Stimulated activated naive CD4-positive, alpha-beta T cell treated with Interleukin-2 at 50 U/mL for 16 hours (primary cell): ENCODE data around the gene ZNF23.

Source experiments
- DNase-seq: peaks from one replicate; lab custom pipeline; 2025; lab: John Stamatoyannopoulos, UW

ZNF23 gene

DNA sequence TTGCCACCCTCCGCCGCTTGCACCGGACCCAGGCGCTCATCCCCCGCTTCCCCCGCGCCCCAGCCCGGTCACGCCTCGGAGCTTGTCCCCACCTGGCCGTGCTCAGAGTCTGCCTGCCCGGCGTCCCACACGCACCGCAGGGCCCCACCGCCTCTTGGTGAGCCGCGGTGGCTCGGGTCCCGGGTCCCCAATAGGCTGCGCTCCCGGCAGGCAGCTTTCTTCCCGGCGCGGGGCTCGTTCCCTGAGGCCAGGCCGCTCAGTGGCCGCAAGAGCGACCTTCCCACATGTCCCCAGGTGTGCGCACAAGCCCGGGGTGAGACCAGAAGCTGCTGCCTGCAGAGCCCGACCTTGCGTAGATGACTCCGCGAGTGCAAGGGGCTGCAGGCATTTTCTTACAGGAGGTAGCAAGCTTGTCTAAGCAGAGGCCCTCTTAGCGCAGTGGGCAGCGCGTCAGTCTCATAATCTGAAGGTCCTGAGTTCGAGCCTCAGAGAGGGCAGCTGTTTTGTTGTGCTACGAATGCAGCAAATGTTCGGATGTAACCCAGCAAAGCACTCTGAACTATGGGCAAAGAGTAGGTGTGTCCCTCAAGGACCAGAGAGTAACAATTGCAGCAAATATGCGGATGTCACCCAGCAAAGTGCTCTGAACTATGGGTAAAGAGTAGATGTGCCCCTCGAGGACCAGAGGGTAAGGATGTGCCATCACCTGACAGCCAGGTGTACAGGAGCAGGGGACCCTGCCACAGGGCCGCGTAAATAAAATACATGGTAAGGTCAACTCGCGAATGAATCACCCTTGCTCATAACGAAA lies 35.8 kb downstream of the ZNF23 start:
- no peak for DNase-seq

DNA sequence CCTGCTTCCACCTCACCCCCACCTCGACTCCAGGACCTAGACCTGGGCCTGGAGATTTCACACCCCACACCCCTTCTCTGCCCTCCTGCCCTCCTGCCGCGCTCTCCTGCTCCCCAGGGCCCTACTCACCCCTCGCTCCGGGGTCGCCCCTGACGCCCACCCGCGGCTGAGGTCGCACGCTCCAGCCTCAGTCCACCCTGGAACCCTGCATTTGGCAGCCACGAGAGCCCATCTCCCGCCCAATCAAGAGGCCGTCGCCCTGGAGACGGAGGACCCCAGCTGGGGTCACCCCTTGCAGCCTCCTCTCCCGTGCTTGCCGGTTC lies 36.3 kb downstream of the ZNF23 start:
- no peak for DNase-seq

GRCh38 chr16:71424626-71425025 lies 37.4 kb downstream of the ZNF23 start:
- DNase-seq: no peak

DNA sequence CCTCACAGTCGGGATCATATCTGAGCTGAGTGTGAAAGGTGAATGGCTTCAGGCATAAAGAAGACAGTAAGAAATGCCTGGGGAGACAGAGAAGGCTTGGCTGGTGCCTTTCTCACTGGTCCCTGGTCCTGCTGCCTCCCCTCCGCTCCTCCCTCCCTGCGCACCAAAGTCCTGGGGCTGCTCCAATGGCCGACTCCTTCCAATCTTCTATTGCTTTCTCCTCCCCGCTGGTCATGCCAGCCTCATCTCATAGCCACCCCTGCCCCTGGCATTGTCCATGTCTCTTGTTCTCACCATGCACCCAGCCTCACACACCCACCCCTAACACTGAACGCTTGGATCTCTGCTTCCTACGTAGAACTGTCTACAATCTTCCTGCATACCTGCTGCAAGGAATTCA lies 38.2 kb downstream of the ZNF23 start:
- no peak for DNase-seq

GRCh38 chr16:71423016-71423415 lies 39.0 kb downstream of the ZNF23 start:
- DNase-seq: no peak

- no peak for DNase-seq
Measured at GRCh38 chr16:71421911-71422310, 40.1 kb downstream of the ZNF23 start.

DNA sequence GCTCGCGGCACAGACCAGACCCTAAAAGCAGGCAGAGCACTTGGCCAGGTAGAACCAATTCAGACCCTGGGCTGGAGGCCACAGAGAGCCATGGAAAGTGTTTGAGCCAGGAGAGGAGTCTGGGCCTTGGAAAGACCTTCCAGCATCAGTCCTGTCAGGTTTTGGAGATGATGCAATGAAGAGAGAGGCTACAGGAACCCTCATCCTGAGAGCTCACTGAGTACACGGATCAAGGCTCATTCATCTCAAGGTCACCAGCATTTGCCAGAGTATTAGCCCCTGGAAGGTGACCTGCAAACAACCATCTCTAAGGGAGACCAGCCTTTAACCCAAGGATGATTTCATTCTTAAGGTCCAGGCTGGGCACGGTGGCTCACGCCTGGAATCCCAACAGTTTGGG lies 48.0 kb downstream of the ZNF23 start:
- DNase-seq: no peak

DNA sequence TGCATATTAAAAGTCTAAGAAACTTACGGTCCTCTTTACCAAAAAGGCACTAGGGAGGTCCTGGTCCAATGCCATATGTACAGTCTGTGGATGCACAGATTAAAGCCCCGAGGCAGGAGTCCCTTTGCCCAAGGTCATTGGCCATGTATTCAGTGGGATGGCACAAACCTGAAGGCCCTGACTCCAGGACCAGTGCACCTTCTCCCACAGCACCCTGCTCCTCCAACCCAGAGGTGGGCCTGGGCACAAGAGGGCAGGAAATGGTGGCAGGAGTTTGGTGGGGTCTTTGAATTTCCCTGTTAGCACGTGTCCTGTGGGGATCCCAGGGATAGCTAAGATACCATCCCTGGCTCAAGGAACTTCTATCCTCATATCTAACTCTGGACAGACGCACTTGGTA lies 48.7 kb downstream of the ZNF23 start:
- no peak for DNase-seq

- DNase-seq: peak; percentile 37
Measured at GRCh38 chr16:71412270-71413160, 49.5 kb downstream of the ZNF23 start.

GRCh38 chr16:71410146-71410545 lies 51.9 kb downstream of the ZNF23 start:
- DNase-seq: no peak

DNA sequence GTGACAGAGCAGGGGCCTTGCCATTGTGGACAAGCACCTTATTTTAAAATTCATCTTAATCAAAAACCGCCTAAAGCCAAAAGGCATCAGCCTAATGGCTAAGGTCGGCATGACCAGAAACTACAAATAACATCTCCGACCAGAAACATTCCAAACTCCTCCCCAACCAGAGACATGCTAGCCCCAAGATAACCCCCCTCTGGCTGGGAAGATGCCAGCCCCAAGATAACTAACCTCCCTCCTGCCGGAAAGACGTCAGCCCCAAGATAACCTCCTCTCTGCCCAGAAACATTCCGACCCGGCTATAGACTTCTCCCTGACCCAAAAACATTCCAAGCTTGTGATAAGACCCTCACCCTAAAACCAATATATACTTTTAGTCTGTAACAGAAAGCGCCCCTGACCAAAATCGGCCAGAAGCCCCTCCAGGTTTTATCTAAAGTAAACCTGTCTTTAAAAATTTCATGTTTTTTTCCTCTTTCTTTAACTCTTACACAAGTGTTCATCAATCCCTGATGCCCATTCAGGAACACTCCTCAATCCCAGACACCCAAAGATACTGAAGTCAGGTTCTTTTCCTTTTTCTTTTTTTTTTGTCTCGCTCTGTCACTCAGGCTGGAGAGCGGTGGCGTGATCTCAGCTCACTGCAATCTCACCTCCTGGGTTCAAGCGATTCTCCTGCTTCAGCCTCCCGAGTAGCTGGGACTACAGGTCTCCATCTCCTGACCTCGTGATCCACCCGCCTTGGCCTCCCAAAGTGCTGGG lies 52.9 kb downstream of the ZNF23 start:
- DNase-seq: no peak

- DNase-seq: no peak
Measured at GRCh38 chr16:71408536-71408935, 53.5 kb downstream of the ZNF23 start.

DNA sequence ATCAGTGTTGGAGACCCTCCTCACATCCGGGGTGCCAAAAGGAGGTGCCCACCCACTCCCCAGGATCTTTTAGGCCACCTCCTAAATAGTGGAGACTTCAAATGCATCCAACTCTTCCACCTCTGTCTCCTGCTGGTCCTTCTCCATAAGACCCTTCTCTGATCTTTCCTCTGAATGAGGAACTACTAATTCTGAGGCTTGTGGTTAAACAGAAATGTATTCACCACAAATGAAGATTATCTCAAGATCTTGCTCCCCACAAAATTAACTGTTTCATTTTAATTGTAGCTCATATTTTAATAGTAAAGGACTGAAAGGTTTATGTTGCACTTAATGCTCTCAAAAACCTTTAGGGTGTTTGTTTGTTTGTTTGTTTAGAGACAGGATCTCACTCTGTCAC lies 54.3 kb downstream of the ZNF23 start:
- no peak for DNase-seq

GRCh38 chr16:71406724-71407123 lies 55.3 kb downstream of the ZNF23 start:
- no peak for DNase-seq

- DNase-seq: no peak
Measured at GRCh38 chr16:71406316-71406715, 55.7 kb downstream of the ZNF23 start.

GRCh38 chr16:71404364-71404763 lies 57.7 kb downstream of the ZNF23 start:
- DNase-seq: no peak

DNA sequence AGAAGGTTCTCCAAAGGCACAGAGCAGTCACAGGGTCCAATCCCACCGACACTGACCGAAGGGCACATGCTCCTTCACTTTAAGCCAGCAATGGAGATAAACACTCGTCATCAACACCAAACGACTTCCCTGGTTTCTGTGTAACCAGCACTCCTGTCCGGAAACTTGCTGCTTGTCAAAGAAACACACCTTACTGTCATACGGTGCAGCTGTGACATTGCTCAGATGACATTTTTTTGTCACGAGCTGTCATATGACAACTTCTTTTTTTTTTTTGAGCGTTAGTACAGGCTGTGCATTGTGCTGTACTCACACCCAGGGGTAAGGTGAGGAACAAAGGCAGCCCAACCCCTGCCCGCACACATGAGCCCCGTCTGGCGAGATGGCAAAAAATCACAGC lies 59.4 kb downstream of the ZNF23 start:
- DNase-seq: no peak

GRCh38 chr16:71402007-71402406 lies 60.0 kb downstream of the ZNF23 start:
- no peak for DNase-seq

- no peak for DNase-seq
Measured at GRCh38 chr16:71399801-71400563, 62.1 kb downstream of the ZNF23 start.
